ENCODE measurements around the gene EPHB2. TPM values are rescaled to one million over a fixed set of nuclear protein-coding genes. Genes with fewer than 3 reads are reported as not detected.

The EPHB2 gene
- total RNA-seq, 1 donor from 2014 or later, result 3.9 TPM

- no peak overlapping the region for H3K27ac ChIP-seq
- H3K36me3 ChIP-seq, result no peaks in the 10 kb centered on the region
- TF ChIP-seq CTCF (IDR thresholded peaks at IDR 0.05) (no peak), POLR2AphosphoS5 (IDR thresholded peaks at IDR 0.05; ENCODE audit: insufficient read depth in 1 of 2, low read depth in 1 of 2) (no peak), POLR2A (IDR thresholded peaks at IDR 0.05) (no peak)
- H3K9me3 ChIP-seq, result no peaks in the 10 kb centered on the region
- DNase-seq (ENCODE audit: extremely low spot score in 2 of 2), result no peak
- no peaks in the 10 kb centered on the region for H3K27me3 ChIP-seq
- intact Hi-C loops (cut with DNase I), result no loop called here
- no peak overlapping the region for H3K4me3 ChIP-seq
- no peaks in the 10 kb centered on the region for H3K4me1 ChIP-seq
Measured at GRCh38 chr1:22910286-22910685, 199.6 kb downstream of the EPHB2 start.

GRCh38 chr1:22910986-22911651 is 200.5 kb downstream of the EPHB2 start:
- intact Hi-C loops (cut with DNase I), result no loop called here
- Histone ChIP-seq H3K4me1 (no peaks in the 10 kb centered on the region), H3K27me3 (no peaks in the 10 kb centered on the region), H3K4me3 (no peak overlapping the region), H3K36me3 (no peaks in the 10 kb centered on the region), H3K9me3 (no peaks in the 10 kb centered on the region), H3K27ac (no peak overlapping the region)
- DNase-seq (ENCODE audit: extremely low spot score in 2 of 2), result no peak
- TF ChIP-seq POLR2A (IDR thresholded peaks at IDR 0.05) (no peak), POLR2AphosphoS5 (IDR thresholded peaks at IDR 0.05; ENCODE audit: insufficient read depth in 1 of 2, low read depth in 1 of 2) (no peak), CTCF (IDR thresholded peaks at IDR 0.05) (no peak)

GRCh38 chr1:22912311-22912710 is 201.7 kb downstream of the EPHB2 start:
- intact Hi-C loops (cut with DNase I), result no loop called here
- H3K27ac ChIP-seq, result no peak overlapping the region
- H3K27me3 ChIP-seq, result no peaks in the 10 kb centered on the region
- no peak for DNase-seq (ENCODE audit: extremely low spot score in 2 of 2)
- H3K36me3 ChIP-seq, result no peaks in the 10 kb centered on the region
- no peaks in the 10 kb centered on the region for H3K9me3 ChIP-seq
- TF ChIP-seq CTCF (IDR thresholded peaks at IDR 0.05), result no peak
- no peak for TF ChIP-seq POLR2AphosphoS5 (IDR thresholded peaks at IDR 0.05; ENCODE audit: insufficient read depth in 1 of 2, low read depth in 1 of 2)
- TF ChIP-seq POLR2A (IDR thresholded peaks at IDR 0.05), result no peak
- no peaks in the 10 kb centered on the region for H3K4me1 ChIP-seq
- H3K4me3 ChIP-seq, result no peak overlapping the region

GRCh38 chr1:22913421-22914141 is 202.9 kb downstream of the EPHB2 start:
- TF ChIP-seq POLR2AphosphoS5 (IDR thresholded peaks at IDR 0.05; ENCODE audit: insufficient read depth in 1 of 2, low read depth in 1 of 2) (no peak), POLR2A (IDR thresholded peaks at IDR 0.05) (no peak), CTCF (IDR thresholded peaks at IDR 0.05) (no peak)
- Histone ChIP-seq H3K36me3 (no peaks in the 10 kb centered on the region), H3K4me3 (no peak overlapping the region), H3K27me3 (no peaks in the 10 kb centered on the region), H3K27ac (no peak overlapping the region), H3K9me3 (no peaks in the 10 kb centered on the region), H3K4me1 (no peaks in the 10 kb centered on the region)
- DNase-seq (ENCODE audit: extremely low spot score in 2 of 2), result no peak
- intact Hi-C loops (cut with DNase I), result no loop called here

GRCh38 chr1:22914156-22914555 is 203.5 kb downstream of the EPHB2 start:
- Histone ChIP-seq H3K36me3 (no peaks in the 10 kb centered on the region), H3K9me3 (no peaks in the 10 kb centered on the region), H3K4me3 (no peak overlapping the region), H3K27me3 (no peaks in the 10 kb centered on the region), H3K4me1 (no peaks in the 10 kb centered on the region), H3K27ac (no peak overlapping the region)
- DNase-seq (ENCODE audit: extremely low spot score in 2 of 2), result no peak
- TF ChIP-seq POLR2A (IDR thresholded peaks at IDR 0.05) (no peak), CTCF (IDR thresholded peaks at IDR 0.05) (no peak), POLR2AphosphoS5 (IDR thresholded peaks at IDR 0.05; ENCODE audit: insufficient read depth in 1 of 2, low read depth in 1 of 2) (no peak)
- intact Hi-C loops (cut with DNase I), result no loop called here

Measured in vagina (tissue), 2 donors.